GM21423 (cell line): Measurements from ENCODE around the gene GCM1.

ENCODE experiments used
- ATAC-seq: cut with Tn5 transposase; IDR thresholded peaks from one replicate; pipeline ENCODE4 v1.9.1; 2021; ENCODE audit warnings: mild to moderate bottlenecking, moderate library complexity; ENCODE audit not compliant: unreplicated experiment

The GCM1 gene

DNA sequence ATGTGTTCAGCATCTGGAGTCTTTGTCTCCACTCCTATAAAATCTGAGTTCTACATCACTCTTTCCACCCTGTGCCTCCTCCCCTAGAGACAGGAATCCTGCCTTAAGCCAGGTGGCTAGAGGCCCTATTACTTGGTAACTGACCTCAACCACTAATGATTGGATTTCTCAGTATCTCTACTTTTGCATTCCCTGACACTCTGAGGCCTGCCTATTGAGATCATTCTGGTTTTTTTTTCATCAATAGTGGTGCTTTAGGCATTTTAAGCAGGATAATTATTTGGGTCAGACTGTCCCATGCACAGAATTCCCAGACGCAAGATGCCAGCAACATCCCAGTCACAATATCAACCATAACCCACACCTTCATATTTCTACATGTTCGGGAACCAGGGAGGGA lies 3.9 kb upstream of the GCM1 start:
- no peak for ATAC-seq

DNA sequence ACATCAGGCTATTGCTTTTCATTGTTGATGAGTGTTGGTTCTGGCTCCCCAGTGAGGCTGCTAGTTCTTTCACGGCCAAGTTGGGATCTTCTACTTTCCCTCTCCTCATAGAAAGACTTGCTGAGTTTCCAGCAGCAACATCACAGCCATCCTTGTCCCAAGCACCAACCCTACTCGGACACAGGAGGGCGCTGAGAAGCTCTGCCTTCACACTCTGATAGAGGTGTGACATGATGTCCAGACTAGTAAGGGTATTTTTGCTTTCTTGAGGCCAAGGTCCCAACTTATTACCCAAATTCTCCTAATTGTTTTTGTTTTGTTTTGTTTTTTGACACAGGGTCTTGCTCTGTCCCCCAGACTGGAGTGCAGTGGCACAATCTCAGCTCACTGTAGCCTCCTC lies 3.0 kb upstream of the GCM1 start:
- no peak for ATAC-seq

DNA sequence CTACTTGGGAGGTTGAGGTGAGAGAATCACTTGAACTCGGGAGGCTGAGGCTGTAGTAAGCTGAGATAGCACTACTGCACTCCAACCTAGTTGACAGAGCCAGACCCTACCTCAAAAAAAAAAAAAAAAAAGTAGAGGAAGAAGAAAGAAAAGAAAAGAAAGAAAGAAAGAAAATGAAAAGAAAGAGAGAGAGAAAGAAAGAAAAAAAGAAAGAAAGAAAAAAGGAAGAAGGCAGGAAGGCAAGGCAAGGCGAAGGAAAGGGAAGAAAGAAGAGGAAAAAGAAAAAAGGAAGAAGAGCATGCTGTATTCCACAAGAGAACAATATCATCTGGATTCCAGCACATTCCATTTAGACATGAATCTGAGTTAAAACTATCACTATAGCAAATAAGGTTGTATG lies 3.8 kb downstream of the GCM1 start:
- no peak for ATAC-seq

DNA sequence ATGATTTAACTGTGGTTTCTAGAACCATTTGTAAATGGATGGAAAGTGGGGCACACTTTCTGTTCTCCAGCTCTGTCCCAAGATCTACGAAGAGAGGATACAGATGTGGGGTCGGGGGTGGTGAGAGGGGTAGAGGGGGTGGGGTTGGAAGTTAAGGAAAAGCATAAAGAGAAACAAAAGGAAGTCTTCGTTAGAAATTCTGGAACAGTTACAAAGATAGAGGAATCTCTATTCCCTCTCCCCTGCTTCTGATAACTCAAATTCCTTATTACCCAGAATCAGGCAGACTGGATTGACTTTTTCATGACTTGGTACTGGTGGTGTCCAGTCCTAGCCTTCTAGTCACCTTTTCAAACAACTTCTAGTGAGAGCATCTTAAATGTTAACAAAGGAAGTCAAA lies 4.9 kb downstream of the GCM1 start:
- ATAC-seq: no peak

DNA sequence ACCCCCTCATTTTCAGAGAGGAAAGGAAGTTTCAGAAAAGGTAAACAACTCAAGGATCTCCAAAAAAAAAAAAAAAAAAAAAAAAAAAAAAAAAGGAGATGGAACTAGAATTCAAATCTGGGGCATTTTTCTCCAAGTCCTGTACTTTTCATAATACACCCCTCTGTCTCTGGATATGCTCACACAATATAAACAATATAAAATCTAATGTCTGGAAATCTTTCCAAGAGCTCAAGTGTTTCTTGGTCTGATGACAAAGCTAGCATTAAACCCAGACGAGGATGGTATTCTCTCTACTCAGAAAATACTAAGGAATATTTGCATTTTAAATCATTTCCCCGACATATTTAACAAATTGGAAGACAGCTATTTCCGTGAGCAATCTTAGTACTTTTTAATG lies 5.8 kb downstream of the GCM1 start:
- ATAC-seq: no peak

DNA sequence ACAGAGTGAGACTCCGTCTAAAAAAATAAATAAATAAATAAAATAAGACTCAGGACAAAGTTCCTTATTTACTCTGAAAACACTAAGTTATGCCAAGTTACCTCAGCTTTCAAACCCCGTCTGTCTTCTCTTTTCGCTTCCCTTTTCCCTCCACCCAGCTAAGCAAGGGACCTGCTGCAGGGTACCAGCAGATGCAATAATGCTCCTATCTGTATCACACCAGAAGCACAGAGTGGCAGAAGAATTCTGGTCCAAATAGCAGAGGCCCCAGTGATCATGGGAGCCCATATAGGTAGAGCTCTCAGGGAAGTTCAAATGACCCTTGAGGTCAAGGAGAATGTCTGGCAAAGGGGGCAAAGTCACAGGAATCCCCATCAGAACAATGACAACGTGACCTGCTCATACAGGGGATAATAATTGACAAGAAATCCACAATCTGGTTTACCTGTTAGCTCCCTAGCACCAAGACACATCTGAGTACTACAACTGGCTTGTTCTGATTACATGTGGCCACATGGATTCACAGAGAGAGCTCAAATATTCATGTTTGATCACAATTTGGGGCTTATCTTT lies 8.7 kb downstream of the GCM1 start:
- no peak for ATAC-seq

DNA sequence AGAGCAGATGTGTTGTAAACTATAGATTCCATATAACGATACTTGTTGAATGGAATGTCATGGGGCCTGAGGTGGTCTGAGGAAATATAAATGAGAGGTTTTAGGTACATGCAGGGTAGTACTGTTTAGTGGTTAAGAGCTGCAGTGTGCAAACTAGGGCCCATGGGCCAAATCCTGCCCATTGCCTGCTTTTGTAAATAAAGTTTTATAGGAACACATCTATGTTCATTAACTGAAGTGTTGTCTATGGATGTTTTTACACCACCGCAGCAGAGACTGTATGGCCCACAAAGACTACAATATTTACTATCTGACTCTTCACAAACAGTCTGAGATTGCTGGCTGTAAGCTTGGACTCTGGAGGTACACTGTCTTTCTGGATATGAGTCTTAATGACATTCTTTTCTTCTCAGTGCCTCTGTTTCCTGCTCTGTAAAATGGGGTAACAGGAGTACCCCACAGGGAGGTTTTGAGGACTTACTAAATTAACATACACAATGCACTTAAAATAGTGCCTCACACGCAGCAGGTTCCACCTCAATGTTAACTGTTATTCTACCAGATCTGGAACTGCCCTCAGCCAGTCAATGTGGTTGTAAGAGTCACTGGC lies 12.5 kb downstream of the GCM1 start:
- no peak for ATAC-seq

DNA sequence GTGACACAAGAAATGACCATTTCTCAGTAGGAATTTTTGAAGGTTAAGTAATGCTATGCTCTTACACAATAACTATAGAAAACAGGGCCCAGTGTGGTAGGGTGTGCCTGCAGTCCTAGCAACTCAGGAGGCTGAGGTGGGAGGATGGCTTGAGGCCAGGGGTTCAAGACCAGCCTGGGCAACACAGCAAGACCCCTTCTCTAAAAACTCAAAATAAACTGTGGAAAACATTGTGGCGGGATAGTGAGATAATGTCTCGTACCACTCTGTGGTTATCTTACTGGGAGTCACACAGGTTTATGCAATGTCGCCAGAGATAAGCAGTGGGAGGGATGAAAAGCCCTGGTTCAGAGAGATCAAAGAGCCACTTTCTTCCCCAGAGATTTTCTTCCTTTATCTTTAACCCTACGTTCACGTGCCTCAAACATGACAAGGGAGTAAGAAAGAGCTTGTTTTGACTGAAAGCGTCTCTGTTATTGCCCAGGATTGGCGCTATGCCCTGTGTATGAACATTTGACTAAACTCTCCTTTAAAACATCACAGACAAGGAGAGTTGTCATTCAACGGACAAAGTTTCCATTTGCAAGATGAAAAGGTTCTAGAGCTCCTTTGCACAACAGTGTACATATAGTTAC lies 13.9 kb downstream of the GCM1 start:
- ATAC-seq: no peak

DNA sequence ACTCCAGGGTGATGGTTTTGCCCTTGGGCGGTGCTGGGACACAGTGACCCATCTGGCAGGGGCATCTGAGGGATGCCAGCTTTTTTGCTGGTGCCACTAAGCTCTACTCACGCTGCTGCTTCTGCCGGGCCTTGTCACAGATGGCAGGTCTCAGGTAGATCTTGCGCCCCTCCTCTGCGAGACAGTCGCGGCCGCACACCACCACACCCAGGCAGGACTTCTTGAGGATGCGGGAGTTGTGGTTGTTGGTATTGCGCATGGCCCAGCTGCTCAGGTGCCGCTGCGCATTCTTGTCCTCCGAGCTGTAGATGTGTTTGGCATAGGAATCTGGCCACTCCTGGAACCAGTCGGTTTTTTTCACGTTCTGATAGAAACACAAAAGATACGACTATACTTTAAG lies 14.7 kb downstream of the GCM1 start:
- no peak for ATAC-seq

DNA sequence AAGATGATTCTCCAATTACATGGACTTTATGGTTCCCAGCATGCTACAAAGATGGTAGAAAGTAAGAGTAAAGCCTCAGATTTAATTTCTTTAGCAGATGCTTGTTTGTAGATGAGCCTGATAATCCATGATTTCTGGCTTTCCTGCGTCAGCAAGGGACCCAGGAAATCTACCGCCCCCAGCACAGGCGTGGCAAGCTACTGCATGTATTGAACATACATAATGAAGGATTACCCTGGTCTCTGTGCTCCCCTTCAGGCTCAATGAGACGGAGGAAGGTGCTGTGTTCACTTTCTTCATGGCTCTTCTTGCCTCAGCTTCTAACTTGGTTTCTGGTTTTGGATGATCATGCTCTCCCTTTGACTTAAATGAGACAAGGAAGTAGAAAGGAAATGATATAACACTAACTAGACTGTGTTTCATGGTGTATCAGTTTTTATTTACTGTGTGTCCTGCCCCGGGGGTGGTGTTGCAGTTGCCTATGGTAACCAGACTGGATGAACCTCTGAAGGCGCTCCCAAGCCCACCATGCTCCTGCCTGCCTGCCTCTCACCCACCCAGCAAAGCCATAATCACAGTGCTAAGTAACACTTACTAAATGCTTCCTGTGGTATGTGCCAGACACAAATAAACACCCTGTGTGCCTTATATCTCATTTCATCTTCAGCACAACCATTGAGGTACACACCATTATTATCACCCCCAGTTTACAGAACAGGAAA lies 17.9 kb downstream of the GCM1 start:
- no peak for ATAC-seq

DNA sequence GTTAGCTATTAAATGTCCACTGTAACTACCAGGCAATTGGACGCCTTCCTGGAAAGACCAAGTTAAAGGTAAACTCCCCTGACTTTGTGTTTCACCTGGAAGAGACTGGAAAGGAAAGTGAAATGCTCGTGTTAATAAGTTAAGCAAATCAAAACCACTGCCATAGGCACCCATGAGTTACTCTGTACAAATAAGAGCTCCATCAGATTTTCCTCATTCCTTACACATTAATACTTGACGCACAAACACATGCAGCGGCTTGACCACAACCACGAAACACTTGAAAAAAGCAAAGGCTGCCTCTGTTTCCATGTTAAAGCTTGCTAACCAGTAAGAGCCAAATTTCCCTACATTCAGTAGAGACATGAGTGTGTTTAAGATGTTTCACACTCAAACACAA lies 19.8 kb downstream of the GCM1 start:
- no peak for ATAC-seq

DNA sequence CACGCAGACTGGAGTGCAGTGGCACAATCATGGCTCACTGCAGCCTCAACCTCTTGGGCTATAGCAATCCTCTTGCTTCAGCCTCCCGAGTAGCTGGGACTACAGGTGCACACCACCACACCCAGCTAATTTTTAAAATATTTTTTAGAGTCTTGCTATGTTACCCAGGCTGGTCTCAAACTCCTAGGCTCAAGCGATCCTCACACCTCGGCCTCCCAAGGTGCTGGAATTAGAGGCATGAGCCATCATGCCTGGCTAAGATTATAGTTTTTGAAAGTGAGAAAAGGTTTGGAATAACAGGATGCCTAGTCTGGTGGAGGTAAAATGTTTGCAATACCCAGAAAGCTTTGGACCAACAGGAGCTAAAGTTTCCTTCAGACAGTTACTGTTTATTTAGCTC lies 23.4 kb downstream of the GCM1 start:
- ATAC-seq: no peak

DNA sequence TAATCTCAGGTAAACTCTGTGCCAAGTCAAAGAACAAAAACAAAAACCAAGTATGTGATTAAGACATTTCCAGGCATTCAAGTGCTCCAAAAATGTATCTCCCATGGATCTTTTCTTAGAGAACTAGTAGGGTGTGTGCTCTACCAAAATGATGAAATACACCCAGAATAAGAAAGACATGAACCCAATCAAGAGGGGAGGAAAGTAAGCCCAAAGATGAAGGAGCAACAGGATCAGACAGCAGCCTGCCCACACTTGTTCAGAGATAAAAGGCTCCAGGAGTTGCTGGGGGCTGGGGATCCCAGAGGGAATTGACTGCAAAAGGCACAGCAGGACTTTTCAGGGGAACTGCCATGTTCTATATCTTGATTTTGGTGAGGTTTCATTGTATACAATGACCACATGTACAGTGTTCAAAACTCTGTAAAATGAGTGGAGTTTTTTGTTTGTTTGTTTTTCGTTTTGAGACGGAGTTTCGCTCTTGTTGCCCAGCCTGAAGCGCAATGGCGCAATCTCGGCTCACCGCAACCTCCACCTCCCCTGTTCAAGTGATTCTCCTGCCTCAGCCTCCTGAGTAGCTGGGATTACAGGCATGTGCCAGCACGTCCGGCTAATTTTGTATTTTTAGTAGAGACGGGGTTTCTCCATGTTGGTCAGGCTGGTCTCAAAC lies 24.4 kb downstream of the GCM1 start:
- ATAC-seq: no peak

DNA sequence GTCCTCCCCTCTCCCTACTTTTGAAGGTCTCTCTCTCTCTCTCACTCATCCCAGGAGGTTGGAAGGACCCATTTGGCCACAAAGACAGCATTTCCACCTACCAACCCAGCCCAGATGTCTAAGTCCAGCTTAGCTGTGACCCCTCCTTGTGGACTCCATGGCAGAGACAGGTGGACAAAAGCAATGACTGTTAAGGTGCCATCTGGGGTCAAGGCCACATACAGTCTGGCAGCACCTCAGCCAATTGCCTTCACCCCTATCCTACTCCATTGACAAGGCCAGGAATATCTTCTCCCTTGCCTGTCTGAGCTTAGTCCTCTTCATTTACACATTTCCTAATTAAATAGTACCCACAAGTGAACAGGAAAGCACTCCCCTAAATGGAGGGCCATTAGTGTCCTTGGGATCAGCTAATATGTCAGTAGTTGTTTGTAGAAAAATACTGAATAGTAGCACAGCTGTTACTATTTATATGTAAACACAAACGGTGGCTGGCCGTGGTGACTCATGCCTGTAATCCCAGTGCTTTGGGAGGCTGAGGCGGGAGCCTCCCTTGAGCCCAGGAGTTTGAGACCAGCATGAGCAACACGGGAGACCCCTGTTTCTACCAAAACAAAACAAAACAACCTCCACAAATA lies 28.8 kb downstream of the GCM1 start:
- ATAC-seq: no peak

DNA sequence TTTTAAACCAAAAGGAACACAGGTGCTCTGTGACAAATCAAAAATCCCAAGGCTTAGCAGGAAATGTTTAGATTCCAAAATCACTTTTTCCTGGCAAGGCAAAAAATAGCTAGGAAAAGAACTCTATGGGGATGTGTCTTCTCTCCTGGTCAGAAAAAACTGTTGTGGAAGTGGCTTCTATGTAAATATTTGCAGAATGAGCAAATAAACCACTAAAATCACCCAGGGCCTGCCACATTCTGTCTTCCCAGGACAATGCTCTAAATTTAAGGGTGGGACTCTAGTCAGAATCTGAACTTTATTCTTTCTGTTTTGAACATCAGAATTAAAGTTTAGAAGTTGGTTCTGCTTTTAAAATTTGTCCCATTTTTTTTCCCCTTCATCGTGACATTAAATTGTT lies 29.3 kb downstream of the GCM1 start:
- ATAC-seq: no peak

DNA sequence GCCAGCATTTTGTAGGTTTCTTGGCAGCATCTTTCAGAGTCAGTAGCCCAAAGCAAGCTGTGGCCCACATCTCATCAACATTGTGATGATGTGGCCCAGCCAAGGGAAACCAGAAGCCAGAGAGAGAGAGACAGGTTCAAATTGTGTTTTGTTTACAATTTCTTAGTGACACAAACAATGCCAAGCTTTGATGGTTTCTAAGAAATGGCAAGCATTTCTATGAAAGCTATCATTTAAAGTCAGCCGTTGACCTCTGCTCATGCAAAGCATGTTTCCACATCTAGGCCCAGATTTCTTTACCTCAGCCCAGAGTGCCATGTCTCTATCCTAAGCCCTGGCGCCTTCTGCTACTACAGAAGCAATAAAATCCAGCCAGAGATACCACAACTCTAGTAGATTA lies 32.9 kb downstream of the GCM1 start:
- no peak for ATAC-seq

DNA sequence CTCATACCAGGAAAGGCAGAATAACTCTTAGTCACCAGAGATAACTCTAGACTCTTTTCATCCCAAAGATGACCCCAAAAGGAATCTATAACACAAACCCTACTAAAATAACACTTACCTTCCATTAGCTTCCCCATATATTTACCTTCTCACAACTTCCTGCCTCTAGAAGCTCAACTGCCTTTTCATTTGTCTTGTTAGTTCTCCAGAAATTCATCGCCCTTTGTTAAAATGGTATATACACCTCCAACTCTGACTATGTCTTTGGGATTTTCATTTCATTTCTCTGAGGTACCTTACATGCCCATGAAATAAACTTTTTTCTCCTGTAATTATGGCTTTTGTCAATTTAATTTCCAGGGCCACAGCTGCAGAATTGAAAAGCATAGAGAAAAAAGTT lies 33.5 kb downstream of the GCM1 start:
- no peak for ATAC-seq

DNA sequence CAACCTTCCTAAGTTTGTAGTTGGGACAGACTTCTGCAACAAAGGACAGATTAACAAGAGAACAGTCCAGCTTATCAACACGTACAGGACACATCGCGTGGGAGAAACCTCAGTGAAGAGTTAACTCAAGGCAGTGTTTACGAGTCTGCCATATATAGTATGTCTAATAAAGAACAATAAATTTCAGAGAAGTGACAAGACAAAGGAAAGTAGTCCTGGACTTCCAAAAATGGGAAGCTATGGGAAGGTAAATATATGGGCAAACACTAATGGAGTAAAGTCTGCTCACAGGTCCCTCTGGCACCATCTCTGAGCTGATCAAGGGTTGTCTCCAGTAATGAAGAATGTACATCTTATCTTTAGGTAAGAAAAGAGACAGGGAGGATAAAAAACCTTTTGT lies 34.9 kb downstream of the GCM1 start:
- ATAC-seq: no peak

DNA sequence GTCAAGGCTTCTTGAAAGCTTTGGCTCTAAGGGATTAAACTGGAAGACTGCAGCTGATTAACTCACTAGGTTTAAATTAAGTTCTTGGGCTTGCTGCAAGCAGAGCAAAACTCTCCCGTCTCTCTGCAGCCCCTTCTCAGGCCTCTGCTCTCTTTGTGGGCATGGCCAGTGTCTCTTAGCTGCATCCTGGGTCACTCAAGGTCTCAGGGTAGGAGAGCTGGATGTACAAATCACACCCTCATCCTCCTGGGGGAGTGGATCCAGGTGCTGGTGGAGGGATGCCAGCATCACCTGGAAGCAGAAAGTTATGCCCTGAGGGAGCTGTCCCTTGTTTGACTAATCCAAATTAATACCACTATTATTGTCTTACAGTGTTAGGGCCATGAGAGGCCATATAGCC lies 35.8 kb downstream of the GCM1 start:
- no peak for ATAC-seq

DNA sequence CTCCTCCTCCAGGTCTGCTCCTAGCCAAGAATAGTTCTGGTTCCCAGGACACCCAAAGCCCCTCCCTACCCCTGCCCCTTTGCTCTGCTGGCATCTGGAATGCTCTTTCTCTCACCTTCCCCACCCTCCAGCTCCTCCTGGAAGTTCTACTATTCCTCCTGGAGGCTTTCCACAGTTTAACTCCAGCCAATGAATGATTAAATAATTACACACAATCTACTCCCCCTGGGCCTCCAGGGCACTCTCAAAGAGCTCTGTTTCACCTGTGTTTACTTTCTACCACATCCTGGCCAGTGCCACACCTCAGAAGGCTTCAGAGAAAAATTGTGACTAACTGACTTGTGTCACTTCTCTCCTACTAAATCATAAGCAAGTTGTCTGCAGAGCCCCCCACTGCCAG lies 36.2 kb downstream of the GCM1 start:
- no peak for ATAC-seq

DNA sequence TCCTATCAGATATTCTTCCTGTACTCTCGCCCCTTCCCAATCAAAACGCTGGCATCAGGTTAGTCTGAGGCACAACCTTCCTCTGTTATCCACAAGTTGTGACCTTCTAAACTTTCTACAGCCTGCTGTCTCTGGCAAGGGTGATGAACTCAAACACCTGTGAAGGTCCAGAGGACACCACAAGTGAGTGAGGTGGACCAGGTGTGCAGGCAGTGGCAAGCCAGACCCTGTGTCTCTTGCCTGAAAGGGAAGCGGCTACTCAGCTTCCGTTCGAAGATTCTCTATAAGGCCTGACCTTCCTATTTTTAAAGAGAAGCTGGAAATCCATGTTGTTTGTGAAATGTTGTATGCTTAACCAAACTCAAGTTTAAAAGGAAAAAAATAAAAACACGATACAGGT lies 36.8 kb downstream of the GCM1 start:
- ATAC-seq: no peak
